ENCODE measurements around the gene SART1. TPM values are rescaled to one million over a fixed set of nuclear protein-coding genes. Genes with fewer than 3 reads are reported as not detected.

The SART1 gene
- total RNA-seq, 1 donor from 2014 or later: 36.5 TPM

DNA sequence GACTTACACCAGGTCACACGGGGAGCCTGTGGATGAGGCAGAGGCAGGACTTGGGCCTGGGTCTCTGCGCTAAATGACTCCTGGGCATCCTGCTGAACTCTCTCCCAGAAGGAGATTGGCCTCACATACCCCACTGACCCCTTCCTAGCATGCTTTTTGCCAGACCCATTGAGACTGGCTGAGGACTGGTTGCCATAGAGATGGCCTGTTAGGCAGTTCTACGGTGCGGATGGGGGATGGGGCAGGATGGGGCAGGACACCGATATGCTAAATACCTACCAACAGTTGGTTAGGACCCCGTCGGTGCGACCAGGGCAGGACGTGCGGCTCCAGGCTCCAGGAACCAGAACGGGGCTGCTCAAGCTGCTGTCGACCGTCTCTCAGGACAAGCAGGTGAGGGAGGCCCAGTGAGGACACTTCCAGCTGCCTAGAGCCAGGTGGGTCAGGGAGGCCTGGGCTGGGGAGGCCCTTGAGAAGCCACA lies 16.1 kb upstream of the SART1 start, which contains the start of gene TSGA10IP:
TSGA10IP (plus strand) TSS at position 51 of the 482 bp plus-strand sequence; CDS start at position 247, 196 bp downstream.
- H4K20me1 ChIP-seq (ENCODE audit: insufficient read depth, low read length): no peaks in the 10 kb centered on the region
- no peak within 1 kb of the TSS for H2AFZ ChIP-seq (ENCODE audit: low read depth, low read length)
- Mint-ChIP-seq H3K4me1 (ENCODE audit: low read depth, unreplicated experiment) (peaks cover 9% of the 10 kb centered on the region), H3K36me3 (ENCODE audit: low read depth, unreplicated experiment) (no peaks in the 10 kb centered on the region), H3K27me3 (ENCODE audit: low read depth, unreplicated experiment) (peaks cover 8% of the 10 kb centered on the region), H3K4me3 (ENCODE audit: unreplicated experiment) (no peak within 1 kb of the TSS), H3K27ac (ENCODE audit: unreplicated experiment) (no peak within 1 kb of the TSS), H3K9me3 (ENCODE audit: unreplicated experiment) (no peaks in the 10 kb centered on the region)
- H3K4me2 ChIP-seq (ENCODE audit: low read length): no peak within 1 kb of the TSS
- TF ChIP-seq, protein P1, sequence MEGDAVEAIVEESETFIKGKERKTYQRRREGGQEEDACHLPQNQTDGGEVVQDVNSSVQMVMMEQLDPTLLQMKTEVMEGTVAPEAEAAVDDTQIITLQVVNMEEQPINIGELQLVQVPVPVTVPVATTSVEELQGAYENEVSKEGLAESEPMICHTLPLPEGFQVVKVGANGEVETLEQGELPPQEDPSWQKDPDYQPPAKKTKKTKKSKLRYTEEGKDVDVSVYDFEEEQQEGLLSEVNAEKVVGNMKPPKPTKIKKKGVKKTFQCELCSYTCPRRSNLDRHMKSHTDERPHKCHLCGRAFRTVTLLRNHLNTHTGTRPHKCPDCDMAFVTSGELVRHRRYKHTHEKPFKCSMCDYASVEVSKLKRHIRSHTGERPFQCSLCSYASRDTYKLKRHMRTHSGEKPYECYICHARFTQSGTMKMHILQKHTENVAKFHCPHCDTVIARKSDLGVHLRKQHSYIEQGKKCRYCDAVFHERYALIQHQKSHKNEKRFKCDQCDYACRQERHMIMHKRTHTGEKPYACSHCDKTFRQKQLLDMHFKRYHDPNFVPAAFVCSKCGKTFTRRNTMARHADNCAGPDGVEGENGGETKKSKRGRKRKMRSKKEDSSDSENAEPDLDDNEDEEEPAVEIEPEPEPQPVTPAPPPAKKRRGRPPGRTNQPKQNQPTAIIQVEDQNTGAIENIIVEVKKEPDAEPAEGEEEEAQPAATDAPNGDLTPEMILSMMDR (IDR thresholded peaks at IDR 0.05; ENCODE audit: insufficient read depth, low read depth, low read length): no peak
- TF ChIP-seq EZH2 (IDR thresholded peaks at IDR 0.05; ENCODE audit: insufficient read depth, low read length): no peak
- H3K9ac ChIP-seq (ENCODE audit: low read length): no peak within 1 kb of the TSS
- no peaks in the 10 kb centered on the region for H3K27me3 ChIP-seq (ENCODE audit: insufficient read depth, low read length)
- H3K27ac ChIP-seq (ENCODE audit: low read depth, low read length): no peak within 1 kb of the TSS
- H3K36me3 ChIP-seq (ENCODE audit: insufficient read depth, low read length): no peaks in the 10 kb centered on the region
- no peak for FAIRE-seq
- H3K4me3 ChIP-seq (ENCODE audit: insufficient read depth, low read depth, low read length): no peak within 1 kb of the TSS
- H3K9me3 ChIP-seq (ENCODE audit: insufficient read depth, low read depth, low read length): no peaks in the 10 kb centered on the region
- H3K79me2 ChIP-seq (ENCODE audit: insufficient read depth, low read length): no peaks in the 10 kb centered on the region
- DNase-seq (ENCODE audit: low read depth): no peak
- peaks cover 11% of the 10 kb centered on the region for H3K4me1 ChIP-seq (ENCODE audit: insufficient read depth, low read length)

DNA sequence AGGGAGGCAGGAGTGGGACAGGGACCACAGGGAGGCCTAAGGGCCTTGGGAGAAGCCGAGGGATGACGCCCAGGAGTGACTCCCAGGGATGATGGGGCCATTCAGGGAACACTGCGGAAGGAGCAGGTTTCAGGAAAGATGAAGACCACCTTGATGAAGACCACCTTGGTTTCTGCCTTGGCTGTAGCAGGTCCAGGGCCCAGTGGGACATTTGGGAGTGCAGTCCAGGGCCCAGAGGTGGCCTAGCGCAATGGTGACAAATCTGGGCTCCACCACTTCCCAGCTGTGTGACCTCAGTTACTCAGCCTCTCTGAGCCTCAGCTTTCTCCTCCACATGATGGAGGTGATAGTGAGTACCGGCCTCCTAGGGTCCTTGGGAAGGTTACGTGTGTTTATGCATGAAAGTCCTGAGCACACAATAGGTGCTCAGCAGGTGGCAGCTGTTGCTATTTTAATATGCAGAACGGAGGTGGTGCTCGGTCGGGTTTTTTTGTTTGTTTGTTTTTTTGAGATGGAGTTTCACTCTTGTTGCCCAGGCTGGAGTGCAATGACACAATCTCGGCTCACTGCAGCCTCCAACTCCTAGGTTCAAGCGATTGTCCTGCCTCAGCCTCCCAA lies 15.5 kb upstream of the SART1 start:
- H3K27me3 ChIP-seq (ENCODE audit: insufficient read depth, low read length): no peaks in the 10 kb centered on the region
- H3K27ac ChIP-seq (ENCODE audit: low read depth, low read length): no peak overlapping the region
- TF ChIP-seq, protein P1 (IDR thresholded peaks at IDR 0.05; ENCODE audit: insufficient read depth, low read depth, low read length): no peak
- no peak for TF ChIP-seq EZH2 (IDR thresholded peaks at IDR 0.05; ENCODE audit: insufficient read depth, low read length)
- no peaks in the 10 kb centered on the region for H4K20me1 ChIP-seq (ENCODE audit: insufficient read depth, low read length)
- no peak overlapping the region for H3K4me3 Mint-ChIP-seq (ENCODE audit: unreplicated experiment)
- H3K4me3 ChIP-seq (ENCODE audit: insufficient read depth, low read depth, low read length): no peak overlapping the region
- no peak overlapping the region for H2AFZ ChIP-seq (ENCODE audit: low read depth, low read length)
- no peak overlapping the region for H3K9ac ChIP-seq (ENCODE audit: low read length)
- no peaks in the 10 kb centered on the region for H3K36me3 ChIP-seq (ENCODE audit: insufficient read depth, low read length)
- peaks cover 8% of the 10 kb centered on the region for H3K27me3 Mint-ChIP-seq (ENCODE audit: low read depth, unreplicated experiment)
- H3K4me1 Mint-ChIP-seq (ENCODE audit: low read depth, unreplicated experiment): peaks cover 8% of the 10 kb centered on the region
- no peak for DNase-seq (ENCODE audit: low read depth)
- FAIRE-seq: no peak
- H3K36me3 Mint-ChIP-seq (ENCODE audit: low read depth, unreplicated experiment): no peaks in the 10 kb centered on the region
- no peak overlapping the region for H3K4me2 ChIP-seq (ENCODE audit: low read length)
- H3K27ac Mint-ChIP-seq (ENCODE audit: unreplicated experiment): no peak overlapping the region
- no peaks in the 10 kb centered on the region for H3K9me3 ChIP-seq (ENCODE audit: insufficient read depth, low read depth, low read length)
- H3K79me2 ChIP-seq (ENCODE audit: insufficient read depth, low read length): no peaks in the 10 kb centered on the region
- no peaks in the 10 kb centered on the region for H3K9me3 Mint-ChIP-seq (ENCODE audit: unreplicated experiment)
- H3K4me1 ChIP-seq (ENCODE audit: insufficient read depth, low read length): peaks cover 10% of the 10 kb centered on the region

DNA sequence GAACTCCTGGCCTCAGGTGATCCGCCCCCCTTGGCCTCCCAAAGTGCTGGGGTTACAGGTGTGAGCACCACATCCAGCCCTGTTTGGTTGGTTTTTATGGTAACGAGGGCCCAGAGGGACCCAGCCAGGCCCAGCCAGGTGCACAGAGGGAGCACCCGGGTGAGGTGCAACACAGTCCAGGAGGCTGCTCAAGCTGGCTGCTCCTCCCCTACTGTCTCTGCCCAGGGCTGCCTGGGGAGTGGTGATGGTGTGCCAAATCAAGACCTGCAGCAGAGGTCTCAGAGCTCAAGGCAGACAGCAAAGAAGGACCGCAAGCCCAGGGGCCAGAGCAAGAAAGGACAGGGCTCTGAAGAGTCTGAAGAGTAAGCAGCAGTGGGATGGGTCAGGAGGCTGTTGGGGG lies 14.9 kb upstream of the SART1 start:
- H3K27ac ChIP-seq (ENCODE audit: low read depth, low read length): no peak overlapping the region
- no peak overlapping the region for H3K4me3 Mint-ChIP-seq (ENCODE audit: unreplicated experiment)
- TF ChIP-seq EZH2 (IDR thresholded peaks at IDR 0.05; ENCODE audit: insufficient read depth, low read length): no peak
- TF ChIP-seq, protein P1 (IDR thresholded peaks at IDR 0.05; ENCODE audit: insufficient read depth, low read depth, low read length): no peak

More for the DNA sequence above, 14.9 kb upstream of the SART1 start:
- DNase-seq (ENCODE audit: low read depth): no peak
- Mint-ChIP-seq H3K27me3 (ENCODE audit: low read depth, unreplicated experiment) (peaks cover 8% of the 10 kb centered on the region), H3K4me1 (ENCODE audit: low read depth, unreplicated experiment) (peaks cover 2% of the 10 kb centered on the region), H3K9me3 (ENCODE audit: unreplicated experiment) (no peaks in the 10 kb centered on the region), H3K36me3 (ENCODE audit: low read depth, unreplicated experiment) (no peaks in the 10 kb centered on the region), H3K27ac (ENCODE audit: unreplicated experiment) (no peak overlapping the region)
- Histone ChIP-seq H3K9me3 (ENCODE audit: insufficient read depth, low read depth, low read length) (no peaks in the 10 kb centered on the region), H2AFZ (ENCODE audit: low read depth, low read length) (no peak overlapping the region), H3K79me2 (ENCODE audit: insufficient read depth, low read length) (no peaks in the 10 kb centered on the region), H3K9ac (ENCODE audit: low read length) (no peak overlapping the region), H3K36me3 (ENCODE audit: insufficient read depth, low read length) (no peaks in the 10 kb centered on the region), H3K4me2 (ENCODE audit: low read length) (no peak overlapping the region), H3K4me3 (ENCODE audit: insufficient read depth, low read depth, low read length) (no peak overlapping the region), H4K20me1 (ENCODE audit: insufficient read depth, low read length) (no peaks in the 10 kb centered on the region), H3K27me3 (ENCODE audit: insufficient read depth, low read length) (no peaks in the 10 kb centered on the region), H3K4me1 (ENCODE audit: insufficient read depth, low read length) (peaks cover 5% of the 10 kb centered on the region)
- FAIRE-seq: no peak
